SK-N-SH treated with all-trans-retinoic acid at 6 μM for 48 hours (cell line): Measurements from ENCODE around the gene ACOT2.

Experiments
- ATAC-seq: fragments of 200-7000 bp; cut with Tn5 transposase; 3 replicates; pipeline ENCODE4 v1.9.1; 2020; ENCODE audit warnings: mild to moderate bottlenecking, moderate library complexity
- BACH2 ChIP-seq: fragments of 250-450 bp; sonication (Bioruptor Pico); IDR thresholded peaks from 2 replicates; pipeline ENCODE4 v1.9.0; 2021; ENCODE audit warnings: mild to moderate bottlenecking, borderline replicate concordance
- CSDC2 ChIP-seq: fragments of 250-450 bp; sonication (Bioruptor Pico); IDR thresholded peaks from 2 replicates; pipeline ENCODE4 v1.5.0; 2020; ENCODE audit warnings: mild to moderate bottlenecking, moderate library complexity
- ESRRG ChIP-seq: fragments of 250-450 bp; sonication (Bioruptor Pico); IDR thresholded peaks from 2 replicates; pipeline ENCODE4 v1.6.1; 2021; ENCODE audit warnings: mild to moderate bottlenecking
- GLIS3 ChIP-seq: fragments of 250-450 bp; sonication (Bioruptor Pico); IDR thresholded peaks from 2 replicates; pipeline ENCODE4 v1.5.0; 2020; ENCODE audit warnings: mild to moderate bottlenecking, moderate library complexity
- ISL1 ChIP-seq: fragments of 250-450 bp; sonication (Bioruptor Pico); IDR thresholded peaks from 2 replicates; pipeline ENCODE4 v2.1.2; 2022; ENCODE audit warnings: mild to moderate bottlenecking, moderate library complexity
- OSR1 ChIP-seq: fragments of 250-450 bp; sonication (Bioruptor Pico); IDR thresholded peaks from 2 replicates; pipeline ENCODE4 v1.8.0; 2022; ENCODE audit warnings: moderate library complexity, mild to moderate bottlenecking, inconsistent platforms
- PATZ1 ChIP-seq: fragments of 250-450 bp; sonication (Bioruptor Pico); IDR thresholded peaks from 2 replicates; pipeline ENCODE4 v1.8.0; 2020; ENCODE audit warnings: mild to moderate bottlenecking, moderate library complexity, borderline replicate concordance
- PPARA ChIP-seq: fragments of 250-450 bp; sonication (Bioruptor Pico); IDR thresholded peaks from 2 replicates; pipeline ENCODE4 v1.5.0; 2020; ENCODE audit warnings: mild to moderate bottlenecking, borderline replicate concordance
- RARB ChIP-seq: fragments of 250-450 bp; sonication (Bioruptor Pico); IDR thresholded peaks from 2 replicates; pipeline ENCODE4 v1.8.0; 2021; ENCODE audit warnings: mild to moderate bottlenecking, moderate library complexity
- SNAI2 ChIP-seq: fragments of 250-450 bp; sonication (Bioruptor Pico); IDR thresholded peaks from 2 replicates; pipeline ENCODE4 v1.5.0; 2020; ENCODE audit warnings: mild to moderate bottlenecking, moderate library complexity
- TCF4 ChIP-seq: fragments of 250-450 bp; sonication (Bioruptor Pico); IDR thresholded peaks from 2 replicates; pipeline ENCODE4 v1.8.0; 2021; ENCODE audit warnings: mild to moderate bottlenecking, moderate library complexity, borderline replicate concordance
- TOX ChIP-seq: fragments of 250-450 bp; sonication (Bioruptor Pico); IDR thresholded peaks from 2 replicates; pipeline ENCODE4 v1.8.0; 2021; ENCODE audit warnings: mild to moderate bottlenecking, moderate library complexity, borderline replicate concordance
- TSHZ2 ChIP-seq: fragments of 250-450 bp; sonication (Bioruptor Pico); IDR thresholded peaks from 2 replicates; pipeline ENCODE4 v1.5.0; 2020; ENCODE audit warnings: mild to moderate bottlenecking, moderate library complexity
- ZFP3 ChIP-seq: fragments of 250-450 bp; sonication (Bioruptor Pico); IDR thresholded peaks from 2 replicates; pipeline ENCODE4 v1.5.0; 2020; ENCODE audit warnings: mild to moderate bottlenecking, moderate library complexity
- ZFP30 ChIP-seq: fragments of 450-650 bp; formaldehyde crosslinking; IDR thresholded peaks from 2 replicates; pipeline ENCODE4 v1.5.0; 2022; ENCODE audit warnings: mild to moderate bottlenecking, moderate library complexity
- ZNF70 ChIP-seq: fragments of 450-650 bp; formaldehyde crosslinking; IDR thresholded peaks from 2 replicates; pipeline ENCODE4 v1.5.0; 2020; ENCODE audit warnings: mild to moderate bottlenecking, moderate library complexity
- ZNF8 ChIP-seq: fragments of 450-650 bp; formaldehyde crosslinking; IDR thresholded peaks from 2 replicates; pipeline ENCODE4 v1.5.0; 2020; ENCODE audit warnings: mild to moderate bottlenecking, moderate library complexity
- TF ChIP-seq, protein P1 (sequence below): fragments of 250-450 bp; sonication (Bioruptor Pico); IDR thresholded peaks from 2 replicates; pipeline ENCODE4 v1.5.1; 2020; ENCODE audit warnings: low read depth, mild to moderate bottlenecking, moderate library complexity
- TF ChIP-seq, protein P2 (sequence below): fragments of 250-450 bp; sonication (Bioruptor Pico); IDR thresholded peaks from 2 replicates; pipeline ENCODE4 v1.5.1; 2021; ENCODE audit warnings: mild to moderate bottlenecking, moderate library complexity

Gene ACOT2

DNA sequence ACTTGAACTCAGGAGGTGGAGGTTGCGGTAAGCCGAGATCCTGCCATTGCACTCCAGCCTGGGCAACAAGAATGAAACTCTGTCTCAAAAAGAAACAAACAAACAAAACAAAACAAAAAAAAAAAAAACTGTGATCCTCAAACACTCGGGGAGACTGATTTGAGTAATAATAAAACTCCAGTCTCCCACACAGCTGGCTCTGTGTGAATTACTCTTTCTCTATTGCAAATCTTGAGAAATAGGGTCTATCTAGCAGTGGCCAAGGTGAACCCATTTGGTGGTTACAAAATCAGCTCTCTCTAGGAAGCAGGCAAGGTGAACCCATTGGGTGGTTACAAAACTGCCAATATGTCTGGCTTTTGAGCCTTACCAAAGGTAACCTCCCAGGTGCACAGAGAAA, 37.3 kb downstream of the ACOT2 start:
- TF ChIP-seq, protein P1, sequence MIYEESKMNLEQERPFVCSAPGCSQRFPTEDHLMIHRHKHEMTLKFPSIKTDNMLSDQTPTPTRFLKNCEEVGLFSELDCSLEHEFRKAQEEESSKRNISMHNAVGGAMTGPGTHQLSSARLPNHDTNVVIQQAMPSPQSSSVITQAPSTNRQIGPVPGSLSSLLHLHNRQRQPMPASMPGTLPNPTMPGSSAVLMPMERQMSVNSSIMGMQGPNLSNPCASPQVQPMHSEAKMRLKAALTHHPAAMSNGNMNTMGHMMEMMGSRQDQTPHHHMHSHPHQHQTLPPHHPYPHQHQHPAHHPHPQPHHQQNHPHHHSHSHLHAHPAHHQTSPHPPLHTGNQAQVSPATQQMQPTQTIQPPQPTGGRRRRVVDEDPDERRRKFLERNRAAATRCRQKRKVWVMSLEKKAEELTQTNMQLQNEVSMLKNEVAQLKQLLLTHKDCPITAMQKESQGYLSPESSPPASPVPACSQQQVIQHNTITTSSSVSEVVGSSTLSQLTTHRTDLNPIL (CRISPR knock-in tag), result no peak
- TF ChIP-seq OSR1, result no peak
- TF ChIP-seq TOX, result no peak
- no peak for TF ChIP-seq ZNF8 (CRISPR knock-in tag)
- no peak for TF ChIP-seq CSDC2
- TF ChIP-seq GLIS3 (CRISPR knock-in tag), result no peak
- no peak for TF ChIP-seq TCF4 (CRISPR knock-in tag)
- no peak for TF ChIP-seq BACH2 (CRISPR knock-in tag)
- TF ChIP-seq ESRRG (CRISPR knock-in tag), result no peak
- no peak for TF ChIP-seq TSHZ2 (CRISPR knock-in tag)
- TF ChIP-seq SNAI2 (CRISPR knock-in tag), result no peak
- no peak for TF ChIP-seq PPARA
- TF ChIP-seq ISL1 (CRISPR knock-in tag), result no peak
- no peak for TF ChIP-seq ZFP30
- TF ChIP-seq, protein P2, sequence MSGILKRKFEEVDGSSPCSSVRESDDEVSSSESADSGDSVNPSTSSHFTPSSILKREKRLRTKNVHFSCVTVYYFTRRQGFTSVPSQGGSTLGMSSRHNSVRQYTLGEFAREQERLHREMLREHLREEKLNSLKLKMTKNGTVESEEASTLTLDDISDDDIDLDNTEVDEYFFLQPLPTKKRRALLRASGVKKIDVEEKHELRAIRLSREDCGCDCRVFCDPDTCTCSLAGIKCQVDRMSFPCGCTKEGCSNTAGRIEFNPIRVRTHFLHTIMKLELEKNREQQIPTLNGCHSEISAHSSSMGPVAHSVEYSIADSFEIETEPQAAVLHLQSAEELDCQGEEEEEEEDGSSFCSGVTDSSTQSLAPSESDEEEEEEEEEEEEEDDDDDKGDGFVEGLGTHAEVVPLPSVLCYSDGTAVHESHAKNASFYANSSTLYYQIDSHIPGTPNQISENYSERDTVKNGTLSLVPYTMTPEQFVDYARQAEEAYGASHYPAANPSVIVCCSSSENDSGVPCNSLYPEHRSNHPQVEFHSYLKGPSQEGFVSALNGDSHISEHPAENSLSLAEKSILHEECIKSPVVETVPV, result no peak
- TF ChIP-seq PATZ1 (CRISPR knock-in tag), result no peak
- no peak for ATAC-seq

DNA sequence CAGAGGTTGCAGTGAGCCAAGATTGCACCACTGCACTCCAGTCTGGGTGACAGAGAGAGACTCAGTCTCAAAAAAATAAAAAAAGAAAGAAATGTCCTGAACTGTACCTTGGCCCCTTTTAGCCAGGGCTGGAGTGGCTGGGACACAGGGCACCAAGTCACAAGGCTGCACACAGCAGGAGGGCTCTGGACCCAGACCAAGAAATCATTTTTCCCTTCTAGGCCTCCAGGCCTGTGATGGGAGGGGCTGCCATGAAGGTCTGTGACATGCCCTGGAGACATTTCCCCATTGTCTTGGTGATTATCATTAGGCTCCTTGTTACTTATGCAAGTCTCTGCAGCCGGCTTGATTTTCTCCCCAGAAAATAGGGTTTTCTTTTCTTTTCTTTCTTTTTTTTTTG, 38.2 kb downstream of the ACOT2 start:
- TF ChIP-seq CSDC2, result no peak
- TF ChIP-seq, all 23 proteins: peak for 0
- no peak for ATAC-seq

- no peak for ATAC-seq
- TF ChIP-seq BACH2 (CRISPR knock-in tag) (no peak), ZFP3 (CRISPR knock-in tag) (no peak), ISL1 (CRISPR knock-in tag) (no peak), RARB (no peak), ESRRG (CRISPR knock-in tag) (no peak), TSHZ2 (CRISPR knock-in tag) (no peak), ZNF8 (CRISPR knock-in tag) (no peak), TCF4 (CRISPR knock-in tag) (no peak), ZNF70 (CRISPR knock-in tag) (no peak), SNAI2 (CRISPR knock-in tag) (no peak)
- TF ChIP-seq, protein P2, result no peak
Observed at GRCh38 chr14:73610687-73611086, 41.7 kb downstream of the ACOT2 start.
